GM21786 (cell line): ENCODE measurements around the gene SLC6A13.

Source experiments
- ATAC-seq: cut with Tn5 transposase; IDR thresholded peaks from one replicate; pipeline ENCODE4 v1.9.1; 2021; ENCODE audit not compliant: unreplicated experiment

SLC6A13 gene

GRCh38 chr12:180445-180844, 82.2 kb downstream of the SLC6A13 start:
- no peak for ATAC-seq

- no peak for ATAC-seq
Measured at GRCh38 chr12:179885-180284, 82.8 kb downstream of the SLC6A13 start.

- ATAC-seq, result no peak
Measured at GRCh38 chr12:179131-179884, 83.3 kb downstream of the SLC6A13 start.

- ATAC-seq, result no peak
Measured at GRCh38 chr12:178829-179109, 83.9 kb downstream of the SLC6A13 start.

- no peak for ATAC-seq
Measured at GRCh38 chr12:177980-178828, 84.4 kb downstream of the SLC6A13 start.

GRCh38 chr12:177336-177979, 85.2 kb downstream of the SLC6A13 start:
- ATAC-seq, result no peak

GRCh38 chr12:176321-177181, 86.1 kb downstream of the SLC6A13 start:
- ATAC-seq, result no peak

- no peak for ATAC-seq
Measured at GRCh38 chr12:175759-176158, 86.9 kb downstream of the SLC6A13 start.

- no peak for ATAC-seq
Measured at GRCh38 chr12:175250-175649, 87.4 kb downstream of the SLC6A13 start.

- no peak for ATAC-seq
Measured at GRCh38 chr12:174596-174995, 88.0 kb downstream of the SLC6A13 start.

- ATAC-seq, result no peak
Measured at GRCh38 chr12:174124-174523, 88.5 kb downstream of the SLC6A13 start.

- no peak for ATAC-seq
Measured at GRCh38 chr12:172732-173161, 89.9 kb downstream of the SLC6A13 start.

- no peak for ATAC-seq
Measured at GRCh38 chr12:171743-172676, 90.6 kb downstream of the SLC6A13 start.

GRCh38 chr12:171276-171675, 91.4 kb downstream of the SLC6A13 start:
- ATAC-seq, result no peak
